ENCODE measurements around the gene SYK.

Gene SYK

GRCh38 chr9:90861826-90862740, 60.5 kb downstream of the SYK start:
- Mint-ChIP-seq H3K27ac (no peak overlapping the region), H3K27me3 (no peaks in the 10 kb centered on the region), H3K4me3 (no peak overlapping the region), H3K4me1 (ENCODE audit: low read depth) (peaks cover 17% of the 10 kb centered on the region), H3K36me3 (ENCODE audit: low read depth) (no peaks in the 10 kb centered on the region), H3K9me3 (no peaks in the 10 kb centered on the region)

DNA sequence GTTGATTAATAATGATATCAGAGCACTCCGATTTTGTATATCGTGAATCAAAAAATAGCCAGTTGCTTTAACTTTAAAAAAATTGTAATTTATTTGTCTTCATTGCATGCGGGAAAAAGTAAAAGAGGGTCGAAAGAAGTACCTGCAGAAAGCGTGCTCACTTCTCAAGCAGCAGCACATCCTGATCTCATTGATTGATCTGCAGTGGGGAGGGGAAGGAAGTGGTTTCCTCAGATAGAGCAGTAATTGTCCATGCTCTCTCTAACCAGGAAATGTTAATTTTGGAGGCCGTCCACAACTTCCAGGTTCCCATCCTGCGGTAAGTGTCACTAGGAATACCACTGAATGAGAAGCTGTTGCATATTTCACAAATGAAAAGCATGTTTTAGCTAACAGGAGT, 63.2 kb downstream of the SYK start:
- Mint-ChIP-seq H3K36me3 (ENCODE audit: low read depth) (no peaks in the 10 kb centered on the region), H3K4me3 (no peak overlapping the region), H3K27me3 (no peaks in the 10 kb centered on the region), H3K27ac (no peak overlapping the region), H3K9me3 (no peaks in the 10 kb centered on the region), H3K4me1 (ENCODE audit: low read depth) (peaks cover 7% of the 10 kb centered on the region)

DNA sequence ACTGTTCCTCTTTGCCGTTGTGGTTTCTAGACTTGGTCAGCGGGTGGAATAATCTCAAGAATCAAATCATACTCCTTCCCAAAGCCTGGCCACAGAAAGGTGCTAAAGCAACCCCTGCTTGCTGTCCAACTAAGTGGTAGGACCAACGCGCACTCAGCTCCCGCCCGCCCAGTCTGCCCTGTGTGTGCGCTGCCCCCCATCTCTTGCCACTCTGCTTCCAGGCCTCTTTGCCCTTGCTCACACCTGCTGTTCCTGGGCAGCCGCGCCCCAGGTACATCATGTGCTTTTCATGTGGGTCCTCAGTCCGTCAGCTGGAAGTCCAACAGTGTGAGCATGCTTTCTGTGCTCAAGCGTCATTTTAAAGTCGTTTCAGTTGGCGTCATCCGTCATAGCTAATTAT, 65.5 kb downstream of the SYK start:
- H3K4me1 Mint-ChIP-seq (ENCODE audit: low read depth), result peaks cover 7% of the 10 kb centered on the region
- no peaks in the 10 kb centered on the region for H3K9me3 Mint-ChIP-seq
- H3K4me3 Mint-ChIP-seq, result no peak overlapping the region
- no peak overlapping the region for H3K27ac Mint-ChIP-seq
- H3K27me3 Mint-ChIP-seq, result no peaks in the 10 kb centered on the region
- no peaks in the 10 kb centered on the region for H3K36me3 Mint-ChIP-seq (ENCODE audit: low read depth)

DNA sequence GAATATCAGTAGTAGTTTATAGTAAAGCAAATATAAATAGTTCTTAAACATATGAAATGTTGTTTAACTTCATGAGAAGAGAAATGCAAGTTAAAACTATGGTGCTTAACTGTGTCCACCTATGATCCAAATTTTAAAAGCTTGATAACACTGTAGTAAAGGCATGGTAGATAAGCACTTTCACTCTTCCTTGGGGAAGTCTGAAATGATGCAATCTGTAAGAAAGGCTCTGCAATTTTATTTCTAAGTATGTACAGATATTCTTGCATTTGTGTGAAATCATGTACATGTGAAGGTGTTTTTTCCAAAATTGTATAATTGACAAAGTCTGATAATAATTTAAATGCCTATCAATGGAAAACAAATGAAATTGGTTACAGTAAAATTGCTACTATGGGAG, 66.9 kb downstream of the SYK start:
- no peak overlapping the region for H3K4me3 Mint-ChIP-seq
- H3K9me3 Mint-ChIP-seq, result no peaks in the 10 kb centered on the region
- H3K36me3 Mint-ChIP-seq (ENCODE audit: low read depth), result no peaks in the 10 kb centered on the region
- peaks cover 4% of the 10 kb centered on the region for H3K27me3 Mint-ChIP-seq
- H3K4me1 Mint-ChIP-seq (ENCODE audit: low read depth), result peaks cover 12% of the 10 kb centered on the region
- no peak overlapping the region for H3K27ac Mint-ChIP-seq

DNA sequence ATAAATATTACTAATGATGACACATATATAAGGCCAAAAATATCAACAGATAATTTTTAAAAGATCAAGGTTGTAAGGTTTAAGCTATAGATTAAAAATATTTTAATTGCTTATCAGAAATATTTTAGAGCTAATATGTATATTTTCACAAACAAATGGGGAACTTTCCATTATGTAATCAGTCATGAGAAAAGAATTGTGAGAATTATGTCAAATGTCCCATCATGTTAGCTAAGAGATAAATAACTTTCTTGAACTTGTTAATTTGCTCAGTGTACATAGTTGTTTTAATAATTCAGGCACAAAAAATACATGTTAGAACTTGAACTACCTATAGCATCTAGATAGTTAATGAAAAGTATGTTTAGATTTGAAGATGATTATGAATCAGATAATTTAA, 67.7 kb downstream of the SYK start:
- H3K36me3 Mint-ChIP-seq (ENCODE audit: low read depth), result no peaks in the 10 kb centered on the region
- no peak overlapping the region for H3K4me3 Mint-ChIP-seq
- H3K4me1 Mint-ChIP-seq (ENCODE audit: low read depth), result peaks cover 11% of the 10 kb centered on the region
- no peak overlapping the region for H3K27ac Mint-ChIP-seq
- H3K27me3 Mint-ChIP-seq, result peaks cover 4% of the 10 kb centered on the region
- no peaks in the 10 kb centered on the region for H3K9me3 Mint-ChIP-seq

- Mint-ChIP-seq H3K36me3 (ENCODE audit: low read depth) (no peaks in the 10 kb centered on the region), H3K27me3 (peaks cover 4% of the 10 kb centered on the region), H3K27ac (no peak overlapping the region), H3K4me3 (no peak overlapping the region), H3K4me1 (ENCODE audit: low read depth) (peaks cover 5% of the 10 kb centered on the region), H3K9me3 (no peaks in the 10 kb centered on the region)
Measured at GRCh38 chr9:90870621-90871326, 69.2 kb downstream of the SYK start.

GRCh38 chr9:90871327-90871935, 69.8 kb downstream of the SYK start:
- Mint-ChIP-seq H3K4me3 (no peak overlapping the region), H3K9me3 (no peaks in the 10 kb centered on the region), H3K27ac (no peak overlapping the region), H3K27me3 (peaks cover 4% of the 10 kb centered on the region), H3K36me3 (ENCODE audit: low read depth) (no peaks in the 10 kb centered on the region), H3K4me1 (ENCODE audit: low read depth) (peaks cover 5% of the 10 kb centered on the region)

- H3K4me3 Mint-ChIP-seq, result no peak overlapping the region
- no peaks in the 10 kb centered on the region for H3K9me3 Mint-ChIP-seq
- peaks cover 4% of the 10 kb centered on the region for H3K27me3 Mint-ChIP-seq
- H3K27ac Mint-ChIP-seq, result no peak overlapping the region
- no peaks in the 10 kb centered on the region for H3K36me3 Mint-ChIP-seq (ENCODE audit: low read depth)
- H3K4me1 Mint-ChIP-seq (ENCODE audit: low read depth), result peaks cover 5% of the 10 kb centered on the region
Measured at GRCh38 chr9:90872835-90873294, 71.2 kb downstream of the SYK start.

DNA sequence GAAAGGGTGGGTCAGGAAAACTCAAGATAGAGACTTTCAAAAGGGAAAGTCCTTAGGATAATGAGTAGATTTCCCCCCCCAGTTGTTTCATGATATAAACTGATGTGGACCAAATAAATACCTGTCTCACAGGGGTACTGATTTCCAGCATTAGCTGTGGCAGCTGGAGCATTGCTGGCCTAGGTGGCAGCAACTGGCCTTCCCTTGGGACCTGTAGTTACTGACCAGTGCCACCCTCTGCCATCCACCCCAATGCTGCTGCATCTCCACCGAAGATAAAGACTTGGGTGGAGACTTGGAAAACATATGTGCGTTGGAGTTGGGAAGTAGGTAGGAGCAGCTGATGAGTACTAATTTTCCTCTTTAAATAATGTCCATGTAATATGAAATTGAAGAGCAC, 71.8 kb downstream of the SYK start:
- Mint-ChIP-seq H3K4me1 (ENCODE audit: low read depth) (peaks cover 5% of the 10 kb centered on the region), H3K27me3 (peaks cover 4% of the 10 kb centered on the region), H3K27ac (no peak overlapping the region), H3K36me3 (ENCODE audit: low read depth) (no peaks in the 10 kb centered on the region), H3K9me3 (no peaks in the 10 kb centered on the region), H3K4me3 (no peak overlapping the region)

- H3K36me3 Mint-ChIP-seq (ENCODE audit: low read depth), result no peaks in the 10 kb centered on the region
- H3K27ac Mint-ChIP-seq, result no peak overlapping the region
- H3K4me3 Mint-ChIP-seq, result no peak overlapping the region
- H3K4me1 Mint-ChIP-seq (ENCODE audit: low read depth), result peaks cover 5% of the 10 kb centered on the region
- H3K27me3 Mint-ChIP-seq, result peaks cover 4% of the 10 kb centered on the region
- no peaks in the 10 kb centered on the region for H3K9me3 Mint-ChIP-seq
Measured at GRCh38 chr9:90874194-90874593, 72.6 kb downstream of the SYK start.

- Mint-ChIP-seq H3K27me3 (no peaks in the 10 kb centered on the region), H3K9me3 (no peaks in the 10 kb centered on the region), H3K4me3 (no peak overlapping the region), H3K36me3 (ENCODE audit: low read depth) (no peaks in the 10 kb centered on the region), H3K4me1 (ENCODE audit: low read depth) (no peaks in the 10 kb centered on the region), H3K27ac (no peak overlapping the region)
Measured at GRCh38 chr9:90878562-90878961, 76.9 kb downstream of the SYK start.

DNA sequence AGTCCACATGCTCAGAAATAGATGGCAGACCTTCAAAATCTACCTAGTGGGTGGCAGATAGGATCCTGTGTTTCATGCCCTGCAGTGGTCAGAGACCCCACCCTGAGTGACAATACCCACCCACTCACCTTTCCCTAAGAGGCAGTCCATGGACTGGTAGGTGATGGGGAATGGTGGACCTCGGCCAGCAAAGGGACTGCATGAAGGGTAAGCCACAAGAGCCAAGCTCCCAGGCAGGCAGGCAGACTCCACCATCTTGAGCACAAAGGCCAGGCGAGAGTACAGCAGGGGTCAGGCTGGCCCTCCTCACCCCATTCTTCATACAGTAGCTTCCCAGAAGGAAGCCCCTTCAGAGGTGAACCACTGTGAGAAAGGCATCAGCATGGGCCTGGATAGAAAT, 78.4 kb downstream of the SYK start:
- Mint-ChIP-seq H3K27ac (no peak overlapping the region), H3K27me3 (no peaks in the 10 kb centered on the region), H3K36me3 (ENCODE audit: low read depth) (no peaks in the 10 kb centered on the region), H3K9me3 (peaks cover under 1% of the 10 kb centered on the region), H3K4me1 (ENCODE audit: low read depth) (no peaks in the 10 kb centered on the region), H3K4me3 (no peak overlapping the region)

DNA sequence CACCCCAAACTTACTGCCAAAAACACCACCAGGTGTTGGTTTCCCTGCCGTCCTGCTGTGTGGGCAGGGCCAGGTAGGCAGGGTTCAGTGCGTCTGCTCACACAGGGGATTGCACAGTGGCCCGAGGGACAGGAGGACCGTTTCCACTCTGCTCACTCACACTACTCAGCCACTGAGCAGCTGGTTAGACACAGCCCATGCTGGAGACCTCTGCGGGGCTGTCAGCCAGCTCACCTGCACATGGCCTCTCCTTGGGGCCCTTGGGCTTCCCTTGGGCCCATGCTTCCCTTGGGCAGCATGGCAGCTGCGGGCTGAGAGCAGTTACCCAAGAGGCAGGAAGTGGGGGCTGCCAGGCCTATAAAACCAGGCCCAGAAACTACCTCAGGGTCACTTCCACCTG, 79.0 kb downstream of the SYK start:
- Mint-ChIP-seq H3K9me3 (peaks cover 6% of the 10 kb centered on the region), H3K4me1 (ENCODE audit: low read depth) (no peaks in the 10 kb centered on the region), H3K27ac (peak overlapping the region; percentile 5), H3K4me3 (no peak overlapping the region), H3K36me3 (ENCODE audit: low read depth) (peaks cover 5% of the 10 kb centered on the region), H3K27me3 (no peaks in the 10 kb centered on the region)

- no peaks in the 10 kb centered on the region for H3K4me1 Mint-ChIP-seq (ENCODE audit: low read depth)
- no peak overlapping the region for H3K4me3 Mint-ChIP-seq
- H3K36me3 Mint-ChIP-seq (ENCODE audit: low read depth), result peaks cover 6% of the 10 kb centered on the region
- H3K27me3 Mint-ChIP-seq, result no peaks in the 10 kb centered on the region
- H3K27ac Mint-ChIP-seq, result no peak overlapping the region
- peaks cover 7% of the 10 kb centered on the region for H3K9me3 Mint-ChIP-seq
Measured at GRCh38 chr9:90881648-90882047, 80.0 kb downstream of the SYK start.

- H3K36me3 Mint-ChIP-seq (ENCODE audit: low read depth), result peaks cover 6% of the 10 kb centered on the region
- H3K9me3 Mint-ChIP-seq, result peaks cover 7% of the 10 kb centered on the region
- H3K4me1 Mint-ChIP-seq (ENCODE audit: low read depth), result no peaks in the 10 kb centered on the region
- no peak overlapping the region for H3K4me3 Mint-ChIP-seq
- H3K27me3 Mint-ChIP-seq, result no peaks in the 10 kb centered on the region
- H3K27ac Mint-ChIP-seq, result no peak overlapping the region
Measured at GRCh38 chr9:90882991-90883600, 81.5 kb downstream of the SYK start.

Measured in stimulated activated naive CD8-positive, alpha-beta T cell treated with anti-CD3 and anti-CD28 coated beads, Interleukin-15, Interleukin-2, amounts not matched to agents 100 ng/mL and 50 ng/mL, for 24 hours (primary cell).